Measurements from ENCODE around the gene CAMK4. TPM values are rescaled to one million over a fixed set of nuclear protein-coding genes. Genes with fewer than 3 reads are reported as not detected.

CAMK4 gene
- total RNA-seq (2012; rRNA removed), result 0.51 and 2.2 TPM in 2 replicates

DNA sequence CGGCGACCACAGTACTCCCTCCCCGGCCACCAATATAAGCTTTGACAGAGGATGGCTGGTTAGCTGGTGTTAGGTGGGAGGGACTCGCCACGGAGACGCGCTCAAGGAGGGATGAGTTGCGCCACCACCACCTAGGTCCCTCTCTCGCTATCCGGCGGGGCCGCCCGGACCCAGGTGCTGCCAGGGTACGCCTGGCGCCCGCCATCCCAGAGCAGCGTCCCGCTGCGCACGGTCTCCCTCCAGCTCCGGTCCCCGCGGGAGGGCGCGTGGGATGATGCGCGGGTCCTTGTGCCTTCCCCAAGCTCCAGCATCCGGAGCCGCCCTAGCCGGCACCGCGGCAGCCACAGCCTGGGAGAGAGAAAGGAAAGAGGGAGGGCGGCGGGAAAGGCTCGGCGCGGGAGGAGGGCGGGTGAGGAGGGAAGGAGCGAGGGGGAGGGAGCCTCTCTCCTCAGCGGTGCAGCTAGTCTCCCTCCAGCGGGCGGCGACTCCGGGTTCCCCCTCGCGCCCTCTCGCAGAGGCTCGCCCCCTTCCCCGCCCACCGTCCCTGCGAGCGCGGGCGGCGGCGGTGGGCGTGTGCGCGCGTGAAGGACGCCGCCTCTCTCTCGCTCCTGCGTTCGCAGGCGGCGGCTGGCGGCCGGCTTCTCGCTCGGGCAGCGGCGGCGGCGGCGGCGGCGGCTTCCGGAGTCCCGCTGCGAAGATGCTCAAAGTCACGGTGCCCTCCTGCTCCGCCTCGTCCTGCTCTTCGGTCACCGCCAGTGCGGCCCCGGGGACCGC, at the start of gene CAMK4:
Gene CAMK4 (plus strand): TSS at position 598 of the 774 bp plus-strand sequence. CDS start 100 bp downstream, at position 698.
- peak within 1 kb of the TSS; percentile 70 for H3K9ac ChIP-seq (ENCODE audit: low read depth, low read length)
- H3K4me3 ChIP-seq (ENCODE audit: low read length), result peak within 1 kb of the TSS; percentile 83

DNA sequence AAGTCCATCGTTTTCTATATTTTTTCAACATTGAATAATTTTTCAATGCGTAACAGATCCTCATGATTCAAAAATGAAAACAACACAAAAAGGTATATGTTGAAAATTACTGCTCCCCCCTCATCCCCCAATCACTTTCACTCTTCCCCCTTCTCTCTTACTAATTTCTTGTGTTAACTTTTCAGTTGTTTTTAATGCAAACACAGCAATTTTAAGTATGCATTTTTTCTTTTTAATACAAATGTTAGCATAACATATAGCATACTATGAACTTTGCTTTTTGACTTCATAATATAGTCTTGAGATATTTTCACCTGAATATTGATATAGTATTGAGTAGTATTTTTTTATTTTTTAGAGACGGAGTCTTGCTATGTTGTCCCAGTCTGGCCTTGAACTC, 41.1 kb upstream of the CAMK4 start:
- no peak overlapping the region for H3K4me2 ChIP-seq (ENCODE audit: low read length)
- no peaks in the 10 kb centered on the region for H3K36me3 ChIP-seq (ENCODE audit: insufficient read depth, low read length)
- H3K4me1 ChIP-seq (ENCODE audit: control insufficient read depth, insufficient read depth, low read length), result no peaks in the 10 kb centered on the region
- no peak overlapping the region for H3K9ac ChIP-seq (ENCODE audit: low read depth, low read length)
- H3K9me3 ChIP-seq (replicated peaks; ENCODE audit: low read length), result no peaks in the 10 kb centered on the region
- H3K27me3 ChIP-seq (ENCODE audit: control insufficient read depth, insufficient read depth, low read length), result no peaks in the 10 kb centered on the region
- H3K4me3 ChIP-seq (ENCODE audit: low read length), result no peak overlapping the region

More for the DNA sequence above, at the start of gene CAMK4:
- peak within 1 kb of the TSS; percentile 97 for H3K4me2 ChIP-seq (ENCODE audit: low read length)
- no peaks in the 10 kb centered on the region for H3K27me3 ChIP-seq (ENCODE audit: control insufficient read depth, insufficient read depth, low read length)
- H3K36me3 ChIP-seq (ENCODE audit: insufficient read depth, low read length), result no peaks in the 10 kb centered on the region
- H3K4me1 ChIP-seq (ENCODE audit: control insufficient read depth, insufficient read depth, low read length), result peaks cover 21% of the 10 kb centered on the region
- no peaks in the 10 kb centered on the region for H3K9me3 ChIP-seq (replicated peaks; ENCODE audit: low read length)

DNA sequence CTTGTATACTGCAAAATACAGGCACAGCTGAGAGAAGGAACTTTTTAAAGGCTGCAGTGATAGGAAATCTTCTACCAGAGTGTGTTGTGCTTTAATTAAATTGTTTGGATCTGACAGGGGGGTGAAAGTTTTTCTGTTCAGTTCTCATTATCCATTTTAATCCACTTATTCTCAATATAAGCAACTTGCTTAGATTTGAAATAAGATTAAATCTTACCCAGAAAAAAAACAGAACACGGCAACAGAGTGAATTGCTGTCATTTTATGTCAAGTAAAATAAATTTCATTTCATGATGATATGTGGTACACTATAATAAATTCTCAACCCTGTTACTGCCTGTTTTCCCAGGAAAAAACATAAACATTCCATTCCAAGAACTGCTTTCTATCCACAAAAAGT, 37.1 kb upstream of the CAMK4 start:
- H3K4me3 ChIP-seq (ENCODE audit: low read length), result no peak overlapping the region
- H3K4me2 ChIP-seq (ENCODE audit: low read length), result no peak overlapping the region
- no peaks in the 10 kb centered on the region for H3K36me3 ChIP-seq (ENCODE audit: insufficient read depth, low read length)
- no peak overlapping the region for H3K9ac ChIP-seq (ENCODE audit: low read depth, low read length)
- no peaks in the 10 kb centered on the region for H3K4me1 ChIP-seq (ENCODE audit: control insufficient read depth, insufficient read depth, low read length)
- no peaks in the 10 kb centered on the region for H3K9me3 ChIP-seq (replicated peaks; ENCODE audit: low read length)
- no peaks in the 10 kb centered on the region for H3K27me3 ChIP-seq (ENCODE audit: control insufficient read depth, insufficient read depth, low read length)

DNA sequence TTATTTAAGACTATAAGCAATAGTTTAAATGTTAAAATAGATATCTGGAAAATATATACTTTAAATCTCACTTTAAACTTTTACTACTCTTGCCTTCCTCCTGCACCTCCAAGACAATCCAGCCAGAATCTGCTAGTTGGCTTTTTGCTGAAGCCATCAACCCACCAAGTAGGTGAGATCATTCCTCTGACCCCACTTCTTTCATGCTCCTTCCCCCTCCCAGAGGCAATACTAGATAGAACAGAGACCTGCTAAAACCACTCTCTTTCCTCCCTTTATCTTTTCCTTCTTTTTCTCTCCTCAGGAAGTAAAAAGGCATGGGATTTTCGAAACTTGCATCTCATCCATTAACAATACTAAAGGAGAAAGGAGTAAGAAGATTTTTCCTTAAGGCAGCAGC, 30.1 kb upstream of the CAMK4 start:
- no peak overlapping the region for H3K9ac ChIP-seq (ENCODE audit: low read depth, low read length)
- no peaks in the 10 kb centered on the region for H3K36me3 ChIP-seq (ENCODE audit: insufficient read depth, low read length)
- H3K4me1 ChIP-seq (ENCODE audit: control insufficient read depth, insufficient read depth, low read length), result no peaks in the 10 kb centered on the region
- no peak overlapping the region for H3K4me3 ChIP-seq (ENCODE audit: low read length)
- H3K4me2 ChIP-seq (ENCODE audit: low read length), result no peak overlapping the region
- no peaks in the 10 kb centered on the region for H3K9me3 ChIP-seq (replicated peaks; ENCODE audit: low read length)
- no peaks in the 10 kb centered on the region for H3K27me3 ChIP-seq (ENCODE audit: control insufficient read depth, insufficient read depth, low read length)

DNA sequence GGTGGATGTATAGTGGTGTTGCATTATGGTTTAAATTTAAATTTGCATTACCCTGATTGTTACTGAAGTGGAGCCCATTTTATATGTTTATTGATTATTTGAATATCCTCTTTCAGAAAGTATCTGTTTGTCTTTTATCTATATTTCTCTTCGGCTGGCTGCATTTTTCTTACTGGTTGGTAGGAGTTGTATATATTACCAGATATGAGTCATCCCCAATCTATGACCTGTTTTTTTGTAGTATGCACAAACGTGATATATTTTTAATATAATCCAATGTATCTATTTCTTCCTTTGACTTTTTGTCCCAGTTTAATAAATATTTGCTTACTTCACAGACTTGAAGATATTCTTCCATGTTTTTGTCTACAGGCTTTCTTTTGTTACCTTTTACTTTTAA, 29.3 kb upstream of the CAMK4 start:
- no peaks in the 10 kb centered on the region for H3K4me1 ChIP-seq (ENCODE audit: control insufficient read depth, insufficient read depth, low read length)
- H3K4me2 ChIP-seq (ENCODE audit: low read length), result no peak overlapping the region
- H3K4me3 ChIP-seq (ENCODE audit: low read length), result no peak overlapping the region
- H3K27me3 ChIP-seq (ENCODE audit: control insufficient read depth, insufficient read depth, low read length), result no peaks in the 10 kb centered on the region
- H3K36me3 ChIP-seq (ENCODE audit: insufficient read depth, low read length), result no peaks in the 10 kb centered on the region
- H3K9me3 ChIP-seq (replicated peaks; ENCODE audit: low read length), result no peaks in the 10 kb centered on the region
- H3K9ac ChIP-seq (ENCODE audit: low read depth, low read length), result no peak overlapping the region

DNA sequence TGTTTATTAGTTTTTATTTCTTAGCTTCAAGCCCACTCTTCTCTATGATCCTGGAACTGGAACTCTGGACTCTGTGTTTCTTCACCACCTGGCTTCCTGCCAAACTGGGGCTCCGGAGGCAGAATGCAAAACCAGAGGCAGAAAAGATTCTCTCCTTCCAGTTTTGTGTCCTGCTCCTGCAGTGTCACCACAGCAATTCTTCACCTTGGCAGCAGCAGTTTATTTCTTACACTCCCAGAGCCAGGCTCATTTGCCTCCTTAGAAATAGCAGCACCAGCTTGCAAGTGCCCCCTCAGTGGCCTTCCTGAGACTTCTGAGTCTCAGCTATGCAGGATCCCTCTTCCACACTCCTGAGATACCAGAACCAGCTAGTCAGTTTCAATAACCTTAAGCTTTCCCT, 26.7 kb upstream of the CAMK4 start:
- Histone ChIP-seq H3K9me3 (replicated peaks; ENCODE audit: low read length) (no peaks in the 10 kb centered on the region), H3K9ac (ENCODE audit: low read depth, low read length) (no peak overlapping the region), H3K36me3 (ENCODE audit: insufficient read depth, low read length) (no peaks in the 10 kb centered on the region), H3K27me3 (ENCODE audit: control insufficient read depth, insufficient read depth, low read length) (no peaks in the 10 kb centered on the region), H3K4me3 (ENCODE audit: low read length) (no peak overlapping the region), H3K4me2 (ENCODE audit: low read length) (no peak overlapping the region), H3K4me1 (ENCODE audit: control insufficient read depth, insufficient read depth, low read length) (no peaks in the 10 kb centered on the region)

DNA sequence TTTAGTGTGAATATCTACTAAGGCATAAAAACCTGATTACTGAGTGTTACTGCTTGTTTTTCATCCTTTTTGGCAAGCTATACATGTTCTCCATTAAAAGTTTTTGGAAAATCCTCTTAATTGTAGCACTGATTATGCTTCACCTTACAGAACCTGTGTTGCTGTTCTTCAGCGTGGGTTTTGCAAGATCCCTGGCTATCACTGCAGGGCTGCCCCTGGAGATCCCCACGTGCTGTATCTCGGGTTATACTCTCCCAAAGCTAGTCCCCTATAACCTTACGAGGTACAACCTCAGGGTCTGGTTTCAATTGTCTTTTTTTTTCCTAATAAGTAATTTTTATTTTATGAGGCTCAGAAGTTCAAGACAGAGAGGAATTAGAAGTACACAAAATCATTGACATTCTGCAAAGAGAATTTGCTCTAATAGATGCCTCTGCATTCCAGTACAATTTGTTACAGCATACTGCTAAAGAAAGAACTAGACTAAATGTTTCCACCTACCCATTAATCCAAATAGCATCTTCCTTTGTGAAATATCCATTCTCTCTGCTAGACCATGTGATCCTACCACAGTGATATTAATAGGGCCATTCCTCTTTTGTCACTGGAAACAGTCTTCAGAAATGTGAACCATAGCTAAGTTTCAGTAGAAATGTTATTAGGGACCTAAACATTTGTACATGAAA, 25.8 kb upstream of the CAMK4 start:
- Histone ChIP-seq H3K36me3 (ENCODE audit: insufficient read depth, low read length) (no peaks in the 10 kb centered on the region), H3K27me3 (ENCODE audit: control insufficient read depth, insufficient read depth, low read length) (no peaks in the 10 kb centered on the region), H3K9me3 (replicated peaks; ENCODE audit: low read length) (no peaks in the 10 kb centered on the region), H3K4me3 (ENCODE audit: low read length) (no peak overlapping the region), H3K4me1 (ENCODE audit: control insufficient read depth, insufficient read depth, low read length) (no peaks in the 10 kb centered on the region), H3K4me2 (ENCODE audit: low read length) (no peak overlapping the region), H3K9ac (ENCODE audit: low read depth, low read length) (no peak overlapping the region)

DNA sequence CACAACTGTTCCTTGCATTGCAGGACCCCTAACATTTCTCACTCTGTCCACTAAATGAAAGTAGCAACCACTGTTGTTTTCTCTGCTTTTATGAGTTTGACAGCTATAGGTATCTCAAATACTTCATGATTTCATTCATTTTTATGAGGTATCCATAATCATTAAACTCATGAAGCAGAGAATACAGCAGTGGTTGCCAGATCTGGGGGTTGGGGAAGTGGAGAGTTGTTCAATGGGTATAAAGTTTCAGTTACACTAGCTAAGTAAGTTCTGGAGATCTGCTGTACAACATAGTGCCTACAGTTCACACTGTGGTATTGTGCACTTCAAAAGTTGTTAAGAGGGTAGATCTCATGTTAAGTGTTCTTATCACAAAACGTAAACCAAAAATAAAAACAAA, 23.4 kb upstream of the CAMK4 start:
- Histone ChIP-seq H3K4me3 (ENCODE audit: low read length) (no peak overlapping the region), H3K4me1 (ENCODE audit: control insufficient read depth, insufficient read depth, low read length) (no peaks in the 10 kb centered on the region), H3K27me3 (ENCODE audit: control insufficient read depth, insufficient read depth, low read length) (no peaks in the 10 kb centered on the region), H3K4me2 (ENCODE audit: low read length) (no peak overlapping the region), H3K9me3 (replicated peaks; ENCODE audit: low read length) (no peaks in the 10 kb centered on the region), H3K9ac (ENCODE audit: low read depth, low read length) (no peak overlapping the region), H3K36me3 (ENCODE audit: insufficient read depth, low read length) (no peaks in the 10 kb centered on the region)

DNA sequence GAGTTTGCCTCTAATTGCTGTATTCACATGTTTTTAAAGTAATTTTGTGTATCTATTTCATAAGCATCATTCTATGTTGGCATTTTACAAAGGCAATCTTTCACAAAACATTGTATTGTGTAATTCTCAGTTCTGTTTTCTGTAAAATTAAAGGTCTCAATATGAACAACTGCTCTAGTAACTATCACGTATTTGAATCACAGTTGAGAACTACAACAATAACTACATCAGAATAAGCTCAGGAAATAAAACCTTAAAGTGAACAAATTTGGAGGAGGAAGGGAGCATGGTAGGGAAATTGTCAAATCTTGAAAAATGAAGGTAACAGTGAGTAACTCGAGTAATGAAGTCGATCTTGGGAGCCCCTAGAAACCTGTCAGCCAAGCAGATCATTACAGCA, 22.5 kb upstream of the CAMK4 start:
- no peaks in the 10 kb centered on the region for H3K36me3 ChIP-seq (ENCODE audit: insufficient read depth, low read length)
- no peak overlapping the region for H3K4me3 ChIP-seq (ENCODE audit: low read length)
- no peaks in the 10 kb centered on the region for H3K4me1 ChIP-seq (ENCODE audit: control insufficient read depth, insufficient read depth, low read length)
- H3K9ac ChIP-seq (ENCODE audit: low read depth, low read length), result no peak overlapping the region
- no peak overlapping the region for H3K4me2 ChIP-seq (ENCODE audit: low read length)
- no peaks in the 10 kb centered on the region for H3K9me3 ChIP-seq (replicated peaks; ENCODE audit: low read length)
- H3K27me3 ChIP-seq (ENCODE audit: control insufficient read depth, insufficient read depth, low read length), result no peaks in the 10 kb centered on the region

DNA sequence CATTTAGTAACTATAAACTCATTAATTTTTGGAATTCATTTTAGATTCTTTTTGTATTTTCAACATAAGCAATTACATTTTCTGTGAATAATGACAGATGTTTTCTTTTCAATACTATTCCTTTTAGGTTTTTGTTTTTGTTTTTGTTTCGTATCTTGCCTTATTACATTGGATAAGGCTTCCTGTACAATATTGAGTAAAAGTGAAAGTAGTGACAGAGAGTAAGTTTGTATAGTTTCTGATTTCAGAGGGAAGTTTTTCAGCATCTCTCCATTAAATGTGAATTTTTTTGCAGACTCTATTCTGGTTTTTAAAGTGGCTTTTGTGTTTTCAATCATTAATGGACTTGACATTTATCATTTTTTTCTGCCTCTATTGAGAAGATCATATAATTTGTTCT, 12.8 kb upstream of the CAMK4 start:
- no peak overlapping the region for H3K4me3 ChIP-seq (ENCODE audit: low read length)
- no peaks in the 10 kb centered on the region for H3K9me3 ChIP-seq (replicated peaks; ENCODE audit: low read length)
- H3K4me1 ChIP-seq (ENCODE audit: control insufficient read depth, insufficient read depth, low read length), result no peaks in the 10 kb centered on the region
- H3K27me3 ChIP-seq (ENCODE audit: control insufficient read depth, insufficient read depth, low read length), result no peaks in the 10 kb centered on the region
- H3K36me3 ChIP-seq (ENCODE audit: insufficient read depth, low read length), result no peaks in the 10 kb centered on the region
- H3K4me2 ChIP-seq (ENCODE audit: low read length), result no peak overlapping the region
- H3K9ac ChIP-seq (ENCODE audit: low read depth, low read length), result no peak overlapping the region

DNA sequence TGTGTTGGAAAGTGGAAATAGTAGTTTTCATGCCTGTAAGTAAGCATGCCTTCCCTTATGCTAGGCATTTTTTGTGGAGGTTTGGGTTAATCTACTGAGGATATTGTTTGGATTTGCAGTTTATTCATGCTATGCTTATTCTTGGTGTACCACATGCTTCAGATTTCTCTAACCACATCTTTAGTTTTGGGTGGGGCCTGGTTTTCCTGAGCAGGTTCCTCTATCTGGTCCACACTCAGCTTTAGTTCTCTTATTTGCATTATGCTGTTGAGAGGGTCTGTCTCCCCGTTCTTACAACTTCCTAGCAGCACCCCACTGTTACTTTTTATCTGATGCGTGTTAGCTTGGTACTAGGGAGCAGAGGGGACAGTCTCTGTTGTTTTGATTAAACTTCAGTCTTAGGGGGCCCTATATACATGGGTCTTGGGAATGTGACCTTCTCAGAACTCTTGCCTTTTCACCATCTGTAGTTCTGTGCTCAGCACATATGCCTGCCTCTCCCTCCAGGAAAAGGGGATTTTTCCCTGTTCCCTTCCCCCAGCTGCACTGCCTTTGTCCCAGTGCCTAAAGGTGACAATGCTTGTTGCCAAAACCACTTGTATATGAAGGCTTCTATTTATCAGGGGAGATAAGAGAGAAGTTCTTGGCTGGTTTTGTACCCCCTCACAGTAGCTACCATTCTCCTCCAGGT, 10.0 kb upstream of the CAMK4 start:
- H3K4me2 ChIP-seq (ENCODE audit: low read length), result no peak overlapping the region

More for the DNA sequence above, 10.0 kb upstream of the CAMK4 start:
- H3K4me3 ChIP-seq (ENCODE audit: low read length), result no peak overlapping the region
- no peaks in the 10 kb centered on the region for H3K27me3 ChIP-seq (ENCODE audit: control insufficient read depth, insufficient read depth, low read length)
- no peaks in the 10 kb centered on the region for H3K9me3 ChIP-seq (replicated peaks; ENCODE audit: low read length)
- no peaks in the 10 kb centered on the region for H3K36me3 ChIP-seq (ENCODE audit: insufficient read depth, low read length)
- H3K9ac ChIP-seq (ENCODE audit: low read depth, low read length), result no peak overlapping the region
- H3K4me1 ChIP-seq (ENCODE audit: control insufficient read depth, insufficient read depth, low read length), result no peaks in the 10 kb centered on the region
